Stomach (tissue), 4 donors: Measurements from ENCODE around the gene SURF1.

Experiments used
- POLR2A ChIP-seq, 4 donors: fragments of 450-650 bp; IDR thresholded peaks; one replicate each; pipeline ENCODE4 v1.6.1; 2016; ENCODE audit warnings: antibody characterized with exemption in 4 of 4, control low read depth in 2 of 4, mild to moderate bottlenecking in 1 of 4, moderate library complexity in 1 of 4
- TF ChIP-seq, protein P1 (sequence below), 7 experiments: fragments of 450-650 bp in 4 of 7; fragments of 200-600 bp in 3 of 7; sonication (generic) in 3 of 7; IDR thresholded peaks; one replicate each; pipeline ENCODE4 v1.5.1; 2016 to 2019; ENCODE audit warnings: antibody characterized with exemption in 7 of 7, control low read depth in 2 of 7, mild to moderate bottlenecking in 1 of 7

DNA sequence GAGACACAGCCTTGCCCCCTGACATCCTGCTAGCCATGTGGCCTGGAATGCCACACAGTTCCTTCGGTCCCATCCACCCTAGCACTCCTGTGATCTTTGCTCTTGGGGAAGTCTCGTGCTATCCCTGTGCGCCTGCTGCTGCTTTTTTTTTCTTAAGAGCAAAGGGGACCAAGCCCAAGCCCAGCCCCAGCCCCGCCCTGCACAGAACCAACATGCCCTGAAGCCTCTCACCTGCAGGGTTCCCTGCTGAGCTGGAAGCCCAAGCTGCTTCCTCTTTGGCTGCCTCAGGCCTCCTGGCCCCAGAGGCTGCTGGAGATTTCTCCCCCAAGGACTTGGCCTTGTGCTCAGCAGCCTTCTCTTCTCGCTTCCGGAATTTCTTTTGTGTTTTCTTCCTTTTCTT is 22.1 kb downstream of the SURF1 start:
- TF ChIP-seq, protein P1, sequence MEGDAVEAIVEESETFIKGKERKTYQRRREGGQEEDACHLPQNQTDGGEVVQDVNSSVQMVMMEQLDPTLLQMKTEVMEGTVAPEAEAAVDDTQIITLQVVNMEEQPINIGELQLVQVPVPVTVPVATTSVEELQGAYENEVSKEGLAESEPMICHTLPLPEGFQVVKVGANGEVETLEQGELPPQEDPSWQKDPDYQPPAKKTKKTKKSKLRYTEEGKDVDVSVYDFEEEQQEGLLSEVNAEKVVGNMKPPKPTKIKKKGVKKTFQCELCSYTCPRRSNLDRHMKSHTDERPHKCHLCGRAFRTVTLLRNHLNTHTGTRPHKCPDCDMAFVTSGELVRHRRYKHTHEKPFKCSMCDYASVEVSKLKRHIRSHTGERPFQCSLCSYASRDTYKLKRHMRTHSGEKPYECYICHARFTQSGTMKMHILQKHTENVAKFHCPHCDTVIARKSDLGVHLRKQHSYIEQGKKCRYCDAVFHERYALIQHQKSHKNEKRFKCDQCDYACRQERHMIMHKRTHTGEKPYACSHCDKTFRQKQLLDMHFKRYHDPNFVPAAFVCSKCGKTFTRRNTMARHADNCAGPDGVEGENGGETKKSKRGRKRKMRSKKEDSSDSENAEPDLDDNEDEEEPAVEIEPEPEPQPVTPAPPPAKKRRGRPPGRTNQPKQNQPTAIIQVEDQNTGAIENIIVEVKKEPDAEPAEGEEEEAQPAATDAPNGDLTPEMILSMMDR (IDR thresholded peaks at IDR 0.05) = no peak
- TF ChIP-seq POLR2A (IDR thresholded peaks at IDR 0.05) = no peak
